Uterus (tissue), 4 donors: Measurements from ENCODE around the gene TAP1. TPM values are rescaled to one million over a fixed set of nuclear protein-coding genes. Genes with fewer than 3 reads are reported as not detected.

Experiments used
- DNase-seq, 2 donors: peaks; one replicate each; pipeline ENCODE4 v3.0.0-alpha.2; 2019 to 2020
- H3K27ac ChIP-seq, 2 donors: fragments of 200-600 bp; sonication (generic); 1 replicate in 1 of 2; 2 replicates in 1 of 2; pipeline ENCODE4 v1.5.1; 2016 to 2018
- H3K27me3 ChIP-seq, 2 donors: fragments of 200-600 bp; sonication (generic); one replicate each; pipeline ENCODE4 v1.5.1; 2018 to 2019; ENCODE audit warnings: control low read depth in 1 of 2
- H3K36me3 ChIP-seq, 2 donors: fragments of 200-600 bp; sonication (generic); one replicate each; pipeline ENCODE4 v1.5.1; 2019; ENCODE audit warnings: control low read depth in 1 of 2
- H3K4me1 ChIP-seq, 2 donors: fragments of 200-600 bp; sonication (generic); one replicate each; pipeline ENCODE4 v1.5.1; 2018 to 2019; ENCODE audit warnings: control low read depth in 1 of 2
- H3K4me3 ChIP-seq, 2 donors: fragments of 200-600 bp; sonication (generic); 1 replicate in 1 of 2; 2 replicates in 1 of 2; pipeline ENCODE4 v1.5.1; 2018 to 2019; ENCODE audit warnings: mild to moderate bottlenecking in 1 of 2
- H3K9me3 ChIP-seq, 2 donors: fragments of 200-600 bp; sonication (generic); one replicate each; pipeline ENCODE4 v1.5.1; 2019; ENCODE audit warnings: control low read depth in 1 of 2
- CTCF ChIP-seq, 4 experiments: fragments of 200-600 bp in 2 of 4; fragments of 450-650 bp in 2 of 4; sonication (generic) in 2 of 4; IDR thresholded peaks; one replicate each; pipeline ENCODE4 v1.5.1; 2016 to 2019; ENCODE audit warnings: antibody characterized with exemption in 4 of 4, mild to moderate bottlenecking in 2 of 4, moderate library complexity in 1 of 4
- POLR2A ChIP-seq, 2 donors: fragments of 450-650 bp; IDR thresholded peaks; one replicate each; pipeline ENCODE4 v1.6.1; 2016; ENCODE audit warnings: antibody characterized with exemption in 2 of 2, mild to moderate bottlenecking in 1 of 2, moderate library complexity in 1 of 2
- intact Hi-C: fragments of 100-400 bp; cut with DNase I; formaldehyde crosslinking; loops from one replicate; pipeline ENCODE4 v1.15.1; 2023; ENCODE audit warnings: low total_unique reads
- total RNA-seq, 4 donors: library from RNA; depleted of rRNA in 3 of 4; stranded (reverse); fragments of >200 nt in 3 of 4; gene quantifications; one replicate each; pipeline versions ENCODE4 v1.1.0 to v1.2.4, GENCODE V29; 2014 to 2023
- donor health status: DM: yes; HTN: yes; CAD: no.

TAP1 gene
- total RNA-seq, 4 donors from 2014 or later, result 18.2 to 62.2 (median 26.5) TPM

DNA sequence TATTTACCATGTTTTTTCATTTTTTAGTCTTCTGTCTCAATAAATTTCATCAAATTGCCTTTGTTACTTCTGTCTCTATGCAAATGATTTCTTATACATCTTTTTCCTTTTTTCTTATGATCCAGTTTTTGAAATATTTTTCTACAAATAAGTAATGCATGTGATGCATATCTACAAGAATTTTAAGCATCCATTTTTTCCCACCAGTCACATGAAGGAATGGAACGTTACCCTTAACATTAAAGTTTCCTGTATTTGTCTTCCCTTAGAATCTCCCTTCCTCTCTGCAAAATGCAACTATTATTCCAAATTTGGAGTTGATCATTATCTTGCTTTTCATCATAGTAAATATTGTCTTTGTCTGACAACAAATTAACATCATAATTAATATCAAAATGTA lies 36.0 kb upstream of the TAP1 start:
- intact Hi-C loops, result loop anchor here (10.0 kb wide), 1 partner anchor 45 kb away; no protein-coding TSS in a partner anchor
- DNase-seq, result no peak
- no peak overlapping the region for H3K27ac ChIP-seq
- H3K9me3 ChIP-seq, result no peaks in the 10 kb centered on the region
- peaks cover 0 to 7% of the 10 kb centered on the region in 2 donors for H3K4me1 ChIP-seq
- no peak overlapping the region for H3K4me3 ChIP-seq
- TF ChIP-seq POLR2A (IDR thresholded peaks at IDR 0.05), result no peak
- TF ChIP-seq CTCF (IDR thresholded peaks at IDR 0.05), result no peak
- H3K27me3 ChIP-seq, result no peaks in the 10 kb centered on the region
- no peaks in the 10 kb centered on the region for H3K36me3 ChIP-seq

GRCh38 chr6:32888576-32888975 lies 35.1 kb upstream of the TAP1 start:
- intact Hi-C loops, result loop anchor here (10.0 kb wide), 1 partner anchor 46 kb away; no protein-coding TSS in a partner anchor
- Histone ChIP-seq H3K27ac (no peak overlapping the region), H3K4me1 (peaks cover 0 to 7% of the 10 kb centered on the region in 2 donors), H3K36me3 (no peaks in the 10 kb centered on the region), H3K9me3 (no peaks in the 10 kb centered on the region), H3K27me3 (no peaks in the 10 kb centered on the region), H3K4me3 (no peak overlapping the region)
- DNase-seq, result no peak
- TF ChIP-seq POLR2A (IDR thresholded peaks at IDR 0.05) (no peak), CTCF (IDR thresholded peaks at IDR 0.05) (no peak)

DNA sequence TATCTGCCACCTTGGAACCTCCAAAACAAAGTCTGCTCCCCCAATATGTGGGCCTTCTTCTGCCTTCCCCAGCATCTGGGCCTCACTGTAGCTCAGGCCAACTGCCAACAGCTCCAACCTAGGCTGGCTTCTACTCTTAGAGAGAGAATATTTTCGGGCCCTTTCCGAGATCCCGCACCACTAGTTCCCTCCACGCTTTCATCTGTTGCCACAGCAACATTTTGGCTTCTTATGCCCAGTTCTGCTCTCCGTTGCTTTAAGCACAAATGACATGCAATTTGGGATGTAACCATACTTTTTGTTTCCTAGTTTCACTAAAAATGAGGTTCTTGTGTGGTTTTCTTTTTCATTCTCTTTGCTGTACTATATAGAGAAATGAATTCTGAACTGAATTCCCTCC lies 34.1 kb upstream of the TAP1 start:
- Histone ChIP-seq H3K27ac (peak overlapping the region; percentile 39 to 58), H3K4me1 (peaks cover 0 to 7% of the 10 kb centered on the region in 2 donors), H3K36me3 (no peaks in the 10 kb centered on the region), H3K9me3 (no peaks in the 10 kb centered on the region), H3K4me3 (no peak overlapping the region), H3K27me3 (no peaks in the 10 kb centered on the region)
- DNase-seq, result no peak
- TF ChIP-seq CTCF (IDR thresholded peaks at IDR 0.05) (no peak), POLR2A (IDR thresholded peaks at IDR 0.05) (no peak)
- intact Hi-C loops, result loop anchor here (10.0 kb wide), 1 partner anchor 47 kb away; no protein-coding TSS in a partner anchor

DNA sequence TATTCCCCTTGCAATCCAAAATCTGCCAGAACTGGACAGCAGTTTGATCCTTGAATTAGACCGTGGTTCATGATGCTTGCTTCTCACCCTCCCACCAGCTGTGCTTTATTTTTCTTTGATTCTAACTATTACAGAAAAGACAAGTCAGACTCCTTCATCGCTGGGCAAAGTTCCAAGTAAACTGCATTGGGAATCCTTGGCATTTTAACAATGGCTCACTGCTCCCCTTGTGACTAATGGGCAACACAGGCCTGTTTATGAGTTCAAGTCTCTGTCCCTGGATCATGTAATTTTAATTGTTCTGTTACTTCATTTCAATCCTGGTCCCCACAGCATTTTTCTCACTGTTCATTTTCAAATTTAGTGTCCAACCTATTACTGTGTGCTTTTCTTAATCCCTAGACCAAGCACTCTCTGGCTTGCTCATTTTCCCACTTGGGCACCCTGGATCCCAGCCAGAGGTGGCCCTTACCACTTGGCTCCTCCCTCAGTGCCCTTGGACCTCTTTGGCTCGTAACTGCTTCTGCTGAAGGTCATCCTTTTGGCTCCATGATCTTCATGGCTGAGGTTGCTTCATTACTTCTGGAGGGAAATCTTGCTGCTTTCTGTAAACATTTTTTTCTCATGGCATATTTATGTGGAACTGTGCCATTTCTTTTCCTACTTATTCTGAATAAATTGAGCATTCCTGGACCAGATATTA lies 33.3 kb upstream of the TAP1 start:
- H3K9me3 ChIP-seq, result no peaks in the 10 kb centered on the region
- H3K27me3 ChIP-seq, result no peaks in the 10 kb centered on the region
- DNase-seq, result peak in 1 of 2 donors; percentile 49
- no peaks in the 10 kb centered on the region for H3K36me3 ChIP-seq
- H3K4me3 ChIP-seq, result no peak overlapping the region
- H3K4me1 ChIP-seq, result peaks cover 0 to 7% of the 10 kb centered on the region in 2 donors
- peak overlapping the region; percentile 39 to 58 for H3K27ac ChIP-seq
- TF ChIP-seq CTCF (IDR thresholded peaks at IDR 0.05), result no peak
- intact Hi-C loops, result loop anchor here (10.0 kb wide), 1 partner anchor 48 kb away; no protein-coding TSS in a partner anchor

GRCh38 chr6:32885698-32886286 lies 32.3 kb upstream of the TAP1 start:
- no peak for DNase-seq
- H3K27me3 ChIP-seq, result no peaks in the 10 kb centered on the region
- H3K36me3 ChIP-seq, result no peaks in the 10 kb centered on the region
- no peak overlapping the region for H3K27ac ChIP-seq
- peaks cover 0 to 7% of the 10 kb centered on the region in 2 donors for H3K4me1 ChIP-seq
- no peaks in the 10 kb centered on the region for H3K9me3 ChIP-seq
- TF ChIP-seq CTCF (IDR thresholded peaks at IDR 0.05), result peak; percentile 58 to 78 (median 76)
- no peak for TF ChIP-seq POLR2A (IDR thresholded peaks at IDR 0.05)
- no peak overlapping the region for H3K4me3 ChIP-seq
- intact Hi-C loops, result loop anchor here (10.0 kb wide), 1 partner anchor 49 kb away; no protein-coding TSS in a partner anchor
